ENCODE measurements around the gene CSTPP1. TPM values are rescaled to one million over a fixed set of nuclear protein-coding genes. Genes with fewer than 3 reads are reported as not detected.

CSTPP1 gene
- total and polyA plus RNA-seq, 2 of the 8 experiments (the other 6 are each of a cell fraction or from before 2014, with no cell fraction given), result 24.2 to 28.7 TPM

- WGBS, 2 experiments (ENCODE audit: extremely low coverage in 1 of 2, insufficient coverage in 1 of 2, insufficient read length in 1 of 2, insufficient replicate concordance in 2 of 2, low coverage in 1 of 2, low lambda C conversion rate in 2 of 2, missing lambda C conversion rate in 1 of 2), result 95% methylated on average over 2 of the region's 2 CpGs; no CpG with 5 or more reads in 1 of the 2 experiments
- no peak for TF ChIP-seq CHD1 (IDR thresholded peaks at IDR 0.05; ENCODE audit: low read depth, low read length)
- TF ChIP-seq POLR2A (IDR thresholded peaks at IDR 0.05; ENCODE audit: control extremely low read depth in 1 of 2, low read depth in 2 of 2, low read length in 2 of 2), result no peak
- no peak for TF ChIP-seq CREB1 (IDR thresholded peaks at IDR 0.05)
- TF ChIP-seq CTBP2 (IDR thresholded peaks at IDR 0.05; ENCODE audit: borderline replicate concordance, insufficient read depth, insufficient read length, low read length), result no peak
- no peak for TF ChIP-seq YY1 (IDR thresholded peaks at IDR 0.05; ENCODE audit: low read depth, low read length)
- no peak for TF ChIP-seq EGR1 (IDR thresholded peaks at IDR 0.05; ENCODE audit: borderline replicate concordance, low read depth, low read length)
- no peak for TF ChIP-seq SIX5 (IDR thresholded peaks at IDR 0.05; ENCODE audit: low read depth, low read length)
- no peak for TF ChIP-seq EP300 (IDR thresholded peaks at IDR 0.05; ENCODE audit: borderline replicate concordance in 1 of 2, low read depth in 2 of 2, low read length in 2 of 2)
- no peak for TF ChIP-seq TAF1 (IDR thresholded peaks at IDR 0.05; ENCODE audit: low read depth, low read length)
- TF ChIP-seq JUN (IDR thresholded peaks at IDR 0.05; ENCODE audit: low read depth, low read length), result no peak
- no peak for TF ChIP-seq CBX5 (IDR thresholded peaks at IDR 0.05; ENCODE audit: low read depth, low read length)
- no peak for TF ChIP-seq RAD21 (IDR thresholded peaks at IDR 0.05 in 1 of 2, conservative IDR thresholded peaks at IDR 0.05 in 1 of 2; ENCODE audit: low read depth in 2 of 2, low read length in 2 of 2)
- TF ChIP-seq BCL11A (IDR thresholded peaks at IDR 0.05; ENCODE audit: low read depth in 2 of 2, low read length in 2 of 2), result no peak
- TF ChIP-seq SP1 (IDR thresholded peaks at IDR 0.05; ENCODE audit: low read depth, low read length), result no peak
These were observed 46.4 kb downstream of the CSTPP1 start for GRCh38 chr11:46982797-46983452.

More at GRCh38 chr11:46982797-46983452, 46.4 kb downstream of the CSTPP1 start:
- no peak overlapping the region for H4K91ac ChIP-seq (replicated peaks; ENCODE audit: insufficient read length, low read length)
- no peaks in the 10 kb centered on the region for H3K36me3 ChIP-seq (ENCODE audit: control insufficient read depth in 2 of 4, insufficient read depth in 4 of 4, low read length in 3 of 4)
- no peak overlapping the region for H3K23ac ChIP-seq (ENCODE audit: insufficient read length)
- H3K4me1 ChIP-seq (replicated peaks in 1 of 4; ENCODE audit: control insufficient read depth in 3 of 4, insufficient read depth in 4 of 4, low read length in 3 of 4), result peaks cover 0 to 2% (median under 1%) of the 10 kb centered on the region in 4 experiments; a peak in 2 of 7 replicates
- H4K20me1 ChIP-seq (replicated peaks in 1 of 2; ENCODE audit: control insufficient read depth in 1 of 2, insufficient read depth in 2 of 2, low read length in 2 of 2), result no peaks in the 10 kb centered on the region
- H3K14ac ChIP-seq (ENCODE audit: insufficient read length), result no peak overlapping the region
- DNase-seq (ENCODE audit: low read depth in 1 of 2, low spot score in 2 of 2) (no peak), FAIRE-seq (no peak)
- H3K56ac ChIP-seq (replicated peaks; ENCODE audit: insufficient read length, low read depth, low read length), result no peak overlapping the region
- no peaks in the 10 kb centered on the region for H3K79me1 ChIP-seq (ENCODE audit: low read depth, low read length)
- H3K23me2 ChIP-seq (ENCODE audit: low read depth, low read length), result no peaks in the 10 kb centered on the region
- H3K27ac ChIP-seq (ENCODE audit: low read depth, low read length), result no peak overlapping the region
- no peaks in the 10 kb centered on the region for H3K9me3 ChIP-seq (ENCODE audit: insufficient read depth in 2 of 2, low read depth in 1 of 2, low read length in 1 of 2)
- H2BK20ac ChIP-seq (ENCODE audit: low read length), result no peak overlapping the region
- H4K8ac ChIP-seq (ENCODE audit: extremely low read depth, insufficient read depth, low read length), result no peak overlapping the region
- no peak overlapping the region for H3K18ac ChIP-seq (ENCODE audit: extremely low read depth, low read length)
- no peaks in the 10 kb centered on the region for H3K79me2 ChIP-seq (ENCODE audit: control insufficient read depth in 1 of 2, insufficient read depth in 2 of 2, low read length in 2 of 2)
- CTCF ChIA-PET (ENCODE audit: partially characterized antibody), result interaction anchor here (0.6 to 5.8 kb wide), 5 partner anchors 10 to 171 kb away, joined by 3 to 39 read pairs (median 4); no protein-coding TSS in a partner anchor
- POLR2A ChIA-PET (ENCODE audit: partially characterized antibody), result interaction anchor here (1.3 kb wide), 1 partner anchor 11 kb away, joined by 3 read pairs; no protein-coding TSS in a partner anchor
- no peak overlapping the region for H3K4ac ChIP-seq (replicated peaks; ENCODE audit: insufficient read length, low read depth, low read length)
- no peak overlapping the region for H4K5ac ChIP-seq (ENCODE audit: insufficient read length, low read depth, low read length)
- no peak overlapping the region for H2BK5ac ChIP-seq (ENCODE audit: low read depth, low read length)
- H3K4me3 ChIP-seq (ENCODE audit: extremely low read depth in 1 of 4, insufficient read depth in 2 of 4, low read depth in 3 of 4, low read length in 4 of 4), result no peak overlapping the region
- no peak overlapping the region for H3K4me2 ChIP-seq (ENCODE audit: insufficient read depth in 1 of 2, low read depth in 2 of 2, low read length in 2 of 2)
- H2AK5ac ChIP-seq (ENCODE audit: low read depth, low read length), result no peak overlapping the region
- no peak overlapping the region for H2BK120ac ChIP-seq (replicated peaks; ENCODE audit: low read depth, low read length)
- no peaks in the 10 kb centered on the region; a peak in 1 of 7 replicates for H3K27me3 ChIP-seq (replicated peaks in 1 of 4; ENCODE audit: control insufficient read depth in 3 of 4, extremely low read depth in 1 of 4, insufficient read depth in 3 of 4, low read length in 3 of 4)
- no peak overlapping the region for H2AFZ ChIP-seq (ENCODE audit: low read length)
- H2BK15ac ChIP-seq (ENCODE audit: low read length), result no peak overlapping the region
- no peak overlapping the region for H3K9ac ChIP-seq (replicated peaks in 1 of 4; ENCODE audit: extremely low read depth in 1 of 4, low read depth in 3 of 4, low read length in 3 of 4)
- no peak overlapping the region for H2BK12ac ChIP-seq (ENCODE audit: low read depth, low read length)
